ENCODE measurements around the gene ADAMTS15. TPM values are rescaled to one million over a fixed set of nuclear protein-coding genes. Genes with fewer than 3 reads are reported as not detected.
A peak's percentile ranks its signal among the peaks of the same experiment; 100 is the strongest.

The ADAMTS15 gene, protein sequence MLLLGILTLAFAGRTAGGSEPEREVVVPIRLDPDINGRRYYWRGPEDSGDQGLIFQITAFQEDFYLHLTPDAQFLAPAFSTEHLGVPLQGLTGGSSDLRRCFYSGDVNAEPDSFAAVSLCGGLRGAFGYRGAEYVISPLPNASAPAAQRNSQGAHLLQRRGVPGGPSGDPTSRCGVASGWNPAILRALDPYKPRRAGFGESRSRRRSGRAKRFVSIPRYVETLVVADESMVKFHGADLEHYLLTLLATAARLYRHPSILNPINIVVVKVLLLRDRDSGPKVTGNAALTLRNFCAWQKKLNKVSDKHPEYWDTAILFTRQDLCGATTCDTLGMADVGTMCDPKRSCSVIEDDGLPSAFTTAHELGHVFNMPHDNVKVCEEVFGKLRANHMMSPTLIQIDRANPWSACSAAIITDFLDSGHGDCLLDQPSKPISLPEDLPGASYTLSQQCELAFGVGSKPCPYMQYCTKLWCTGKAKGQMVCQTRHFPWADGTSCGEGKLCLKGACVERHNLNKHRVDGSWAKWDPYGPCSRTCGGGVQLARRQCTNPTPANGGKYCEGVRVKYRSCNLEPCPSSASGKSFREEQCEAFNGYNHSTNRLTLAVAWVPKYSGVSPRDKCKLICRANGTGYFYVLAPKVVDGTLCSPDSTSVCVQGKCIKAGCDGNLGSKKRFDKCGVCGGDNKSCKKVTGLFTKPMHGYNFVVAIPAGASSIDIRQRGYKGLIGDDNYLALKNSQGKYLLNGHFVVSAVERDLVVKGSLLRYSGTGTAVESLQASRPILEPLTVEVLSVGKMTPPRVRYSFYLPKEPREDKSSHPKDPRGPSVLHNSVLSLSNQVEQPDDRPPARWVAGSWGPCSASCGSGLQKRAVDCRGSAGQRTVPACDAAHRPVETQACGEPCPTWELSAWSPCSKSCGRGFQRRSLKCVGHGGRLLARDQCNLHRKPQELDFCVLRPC
- total RNA-seq (2022) (0.47 and 0.83 TPM in 2 replicates), Bru-seq, nascent RNA (percentile 20 among the genes with signal in this experiment), BruChase-seq, experiment 1, labeled RNA remaining after a 6-hour chase (percentile 20 among the genes with signal in this experiment), BruChase-seq, experiment 2, labeled RNA remaining after a 2-hour chase (percentile 35 among the genes with signal in this experiment)
- long read RNA-seq = 0 reads

DNA sequence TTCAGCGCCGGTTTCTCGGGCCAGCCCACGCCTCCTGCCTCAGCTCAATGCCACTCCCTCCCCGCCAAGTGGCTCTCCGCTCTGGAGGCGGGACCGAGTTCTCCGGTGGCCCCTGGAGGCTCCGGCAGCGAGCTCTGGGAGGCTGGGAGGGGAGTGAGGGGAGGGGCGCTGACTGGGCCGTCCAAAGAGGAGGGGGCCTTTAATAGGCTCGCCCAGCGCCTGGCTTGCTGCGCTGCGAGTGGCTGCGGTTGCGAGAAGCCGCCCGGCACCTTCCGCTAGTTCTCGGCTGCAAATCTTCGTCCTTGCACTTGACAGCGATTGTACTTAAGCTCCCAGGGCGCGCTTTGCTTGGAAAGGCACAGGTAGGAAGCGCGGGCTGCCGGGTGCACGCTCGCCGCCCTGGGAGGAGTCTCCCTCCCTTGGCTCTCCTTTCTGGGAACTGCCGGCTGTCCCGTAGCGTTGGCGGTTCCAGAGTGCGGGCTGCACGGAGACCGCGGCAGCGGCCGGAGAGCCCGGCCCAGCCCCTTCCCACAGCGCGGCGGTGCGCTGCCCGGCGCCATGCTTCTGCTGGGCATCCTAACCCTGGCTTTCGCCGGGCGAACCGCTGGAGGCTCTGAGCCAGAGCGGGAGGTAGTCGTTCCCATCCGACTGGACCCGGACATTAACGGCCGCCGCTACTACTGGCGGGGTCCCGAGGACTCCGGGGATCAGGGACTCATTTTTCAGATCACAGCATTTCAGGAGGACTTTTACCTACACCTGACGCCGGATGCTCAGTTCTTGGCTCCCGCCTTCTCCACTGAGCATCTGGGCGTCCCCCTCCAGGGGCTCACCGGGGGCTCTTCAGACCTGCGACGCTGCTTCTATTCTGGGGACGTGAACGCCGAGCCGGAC lies at the start of gene ADAMTS15:
Gene ADAMTS15 (plus strand): TSS at position 230 of the 894 bp plus-strand sequence. CDS start 329 bp downstream, at position 559.
- Mint-ChIP-seq H3K27me3 (ENCODE audit: unreplicated experiment) (peaks cover 12% of the 10 kb centered on the region), H3K4me3 (ENCODE audit: low read depth, unreplicated experiment) (peak within 1 kb of the TSS; percentile 70), H3K9me3 (ENCODE audit: low read depth, unreplicated experiment) (no peaks in the 10 kb centered on the region), H3K4me1 (ENCODE audit: low read depth, unreplicated experiment) (no peaks in the 10 kb centered on the region), H3K27ac (ENCODE audit: unreplicated experiment) (no peak within 1 kb of the TSS), H3K36me3 (ENCODE audit: insufficient read depth, unreplicated experiment) (no peaks in the 10 kb centered on the region)
- no TSS peak for BruUV-seq (replicated peaks)
- TF ChIP-seq CTCF (IDR thresholded peaks at IDR 0.05; ENCODE audit: unreplicated experiment) = no peak
- DNase-seq = peak; percentile 75
- CTCF ChIA-PET = interaction anchor here (1.1 to 1.3 kb wide), 2 partner anchors 14 to 379 kb away, joined by 4 to 5 read pairs; no protein-coding TSS in a partner anchor
- intact Hi-C loops (cut with micrococcal nuclease; ENCODE audit: unreplicated experiment) = no loop called here

- Mint-ChIP-seq H3K27ac (ENCODE audit: unreplicated experiment) (no peak overlapping the region), H3K9me3 (ENCODE audit: low read depth, unreplicated experiment) (no peaks in the 10 kb centered on the region), H3K4me3 (ENCODE audit: low read depth, unreplicated experiment) (no peak overlapping the region), H3K27me3 (ENCODE audit: unreplicated experiment) (peaks cover 97% of the 10 kb centered on the region), H3K36me3 (ENCODE audit: insufficient read depth, unreplicated experiment) (no peaks in the 10 kb centered on the region), H3K4me1 (ENCODE audit: low read depth, unreplicated experiment) (no peaks in the 10 kb centered on the region)
- DNase-seq = no peak
- no TSS peak for BruUV-seq (replicated peaks)
- CTCF ChIA-PET = interaction anchor here (0.7 kb wide), 1 partner anchor 89 kb away, joined by 3 read pairs; no protein-coding TSS in a partner anchor
- intact Hi-C loops (cut with micrococcal nuclease; ENCODE audit: unreplicated experiment) = no loop called here
- TF ChIP-seq CTCF (IDR thresholded peaks at IDR 0.05; ENCODE audit: unreplicated experiment) = no peak
Observed at GRCh38 chr11:130399196-130399595, 49.2 kb upstream of the ADAMTS15 start.

DNA sequence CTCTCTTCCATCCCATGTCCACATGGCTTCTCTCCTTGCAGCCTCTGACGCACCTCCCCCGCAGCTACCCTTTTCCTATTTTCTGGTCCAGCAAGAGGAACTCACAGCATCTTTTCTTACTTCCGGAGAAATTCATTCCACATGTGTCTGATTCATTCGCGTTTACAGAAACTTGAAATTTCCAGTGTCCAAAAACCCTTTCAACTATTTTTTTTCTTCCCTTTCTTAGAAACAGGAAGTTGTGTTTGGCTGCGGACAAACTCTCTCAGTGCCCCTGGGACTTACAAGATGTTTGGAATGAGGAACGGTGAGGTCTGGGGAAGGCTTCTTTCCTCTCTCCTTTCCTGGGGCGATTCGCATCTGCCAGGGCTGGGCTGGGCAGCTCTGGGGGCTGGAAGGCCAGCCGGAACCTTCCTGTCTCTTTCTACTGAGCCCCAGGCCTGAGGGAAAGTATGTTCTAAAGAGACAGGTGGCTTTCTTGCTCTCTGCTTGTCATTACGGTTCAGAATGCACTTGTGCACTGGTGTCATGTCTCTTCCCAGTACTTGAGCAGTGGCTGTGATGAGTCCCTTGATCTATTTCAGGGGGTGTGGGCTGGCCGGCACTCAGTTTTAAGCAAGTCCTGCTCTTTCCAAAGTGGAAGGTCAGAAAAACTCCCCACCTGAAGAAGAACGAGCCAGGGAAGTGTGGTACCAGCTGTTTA lies 47.5 kb upstream of the ADAMTS15 start:
- Mint-ChIP-seq H3K36me3 (ENCODE audit: insufficient read depth, unreplicated experiment) (no peaks in the 10 kb centered on the region), H3K27me3 (ENCODE audit: unreplicated experiment) (peaks cover 85% of the 10 kb centered on the region), H3K9me3 (ENCODE audit: low read depth, unreplicated experiment) (no peaks in the 10 kb centered on the region), H3K4me3 (ENCODE audit: low read depth, unreplicated experiment) (no peak overlapping the region), H3K27ac (ENCODE audit: unreplicated experiment) (no peak overlapping the region), H3K4me1 (ENCODE audit: low read depth, unreplicated experiment) (no peaks in the 10 kb centered on the region)
- intact Hi-C loops (cut with micrococcal nuclease; ENCODE audit: unreplicated experiment) = no loop called here
- no TSS peak for BruUV-seq (replicated peaks)
- DNase-seq = no peak
- no peak for TF ChIP-seq CTCF (IDR thresholded peaks at IDR 0.05; ENCODE audit: unreplicated experiment)
- CTCF ChIA-PET = no interaction called here

Data from Calu3 (cell line).